Activated CD4-positive, alpha-beta T cell treated with anti-CD3 and anti-CD28 coated beads for 48 hours (primary cell): ENCODE results near the gene CASKIN1.
"Not testable (repeated sequence)": the region's sequence is repeated elsewhere in the genome, so short reads cannot be mapped to it uniquely, and the experiment has no call there.

ENCODE experiments used
- DNase-seq: peaks from one replicate; pipeline ENCODE4 v3.0.0-alpha.2; 2020

The CASKIN1 gene

GRCh38 chr16:2155091-2155950, 41.1 kb downstream of the CASKIN1 start, which contains the start of gene TRAF7:
Gene TRAF7 (plus strand): TSS chr16:2155782. CDS start chr16:2163921, 8,139 bp downstream.
- DNase-seq, result peak; percentile 98

GRCh38 chr16:2154533-2155090, 41.8 kb downstream of the CASKIN1 start:
- DNase-seq, result no peak

GRCh38 chr16:2152695-2153506, 43.5 kb downstream of the CASKIN1 start:
- DNase-seq, result peak; percentile 58

- no peak for DNase-seq
Measured at GRCh38 chr16:2151188-2152091, 45.0 kb downstream of the CASKIN1 start.

GRCh38 chr16:2150418-2151187, 45.8 kb downstream of the CASKIN1 start:
- peak; percentile 39 for DNase-seq

- peak; percentile 26 for DNase-seq
Measured at GRCh38 chr16:2149630-2150417, 46.6 kb downstream of the CASKIN1 start.

GRCh38 chr16:2148714-2149629, 47.4 kb downstream of the CASKIN1 start:
- DNase-seq, result peak; percentile 51

- DNase-seq, result peak; percentile 56
Measured at GRCh38 chr16:2147981-2148671, 48.3 kb downstream of the CASKIN1 start, which contains the start of gene RAB26. Gene RAB26 (plus strand): TSS chr16:2148625. CDS start chr16:2148784, 159 bp downstream.

- DNase-seq, result no peak
Measured at GRCh38 chr16:2147378-2147777, 49.0 kb downstream of the CASKIN1 start.

- no peak for DNase-seq
Measured at GRCh38 chr16:2145843-2146242, 50.6 kb downstream of the CASKIN1 start.

GRCh38 chr16:2143878-2144485, 52.4 kb downstream of the CASKIN1 start:
- no peak for DNase-seq

- DNase-seq, result peak; percentile 38
Measured at GRCh38 chr16:2142942-2143877, 53.2 kb downstream of the CASKIN1 start.

- peak; percentile 99 for DNase-seq
Measured at GRCh38 chr16:2135770-2136490, 60.5 kb downstream of the CASKIN1 start, which contains the start of gene PKD1. Gene PKD1 (minus strand): TSS chr16:2135898. CDS start chr16:2135689, 209 bp downstream.

- peak; percentile 26 for DNase-seq
Measured at GRCh38 chr16:2135071-2135470, 61.3 kb downstream of the CASKIN1 start.

GRCh38 chr16:2133797-2134196, 62.6 kb downstream of the CASKIN1 start:
- not testable (repeated sequence) for DNase-seq

GRCh38 chr16:2129890-2130447, 66.4 kb downstream of the CASKIN1 start:
- DNase-seq, result not testable (repeated sequence)
